GM18519 (cell line): ENCODE data around the gene PPHLN1.
A peak's percentile ranks its signal among the peaks of the same experiment; 100 is the strongest.
"Not testable (repeated sequence)": the region's sequence is repeated elsewhere in the genome, so short reads cannot be mapped to it uniquely, and the experiment has no call there.

Experiments used
- ATAC-seq: cut with Tn5 transposase; IDR thresholded peaks from one replicate; pipeline ENCODE4 v1.9.1; 2021; ENCODE audit warnings: mild to moderate bottlenecking, moderate library complexity; ENCODE audit not compliant: unreplicated experiment, low FRiP score

Gene PPHLN1

GRCh38 chr12:42320796-42321195 lies 5.2 kb upstream of the PPHLN1 start:
- ATAC-seq: no peak

- ATAC-seq: no peak
Observed at GRCh38 chr12:42322567-42322966, 3.4 kb upstream of the PPHLN1 start.

- ATAC-seq: no peak
Observed at GRCh38 chr12:42323856-42324255, 2.1 kb upstream of the PPHLN1 start.

- ATAC-seq: no peak
Observed at GRCh38 chr12:42325326-42325652, 678 bp upstream of the PPHLN1 start.

GRCh38 chr12:42326541-42327226 lies 717 bp downstream of the PPHLN1 start:
- ATAC-seq: no peak

- ATAC-seq: no peak
Observed at GRCh38 chr12:42327227-42327590, 1.2 kb downstream of the PPHLN1 start.

- ATAC-seq: not testable (repeated sequence)
Observed at GRCh38 chr12:42330097-42330496, 4.1 kb downstream of the PPHLN1 start.

- ATAC-seq: peak; percentile 78
Observed at GRCh38 chr12:42332301-42333285, 6.6 kb downstream of the PPHLN1 start.

- no peak for ATAC-seq
Observed at GRCh38 chr12:42336286-42336685, 10.3 kb downstream of the PPHLN1 start.

- ATAC-seq: no peak
Observed at GRCh38 chr12:42338280-42338679, 12.3 kb downstream of the PPHLN1 start.

GRCh38 chr12:42342028-42342427 lies 16.1 kb downstream of the PPHLN1 start:
- ATAC-seq: no peak

GRCh38 chr12:42343721-42344120 lies 17.8 kb downstream of the PPHLN1 start:
- no peak for ATAC-seq

GRCh38 chr12:42346403-42347002 lies 20.5 kb downstream of the PPHLN1 start:
- ATAC-seq: no peak

- not testable (repeated sequence) for ATAC-seq
Observed at GRCh38 chr12:42349119-42350020, 23.4 kb downstream of the PPHLN1 start.

- not testable (repeated sequence) for ATAC-seq
Observed at GRCh38 chr12:42350021-42350407, 24.0 kb downstream of the PPHLN1 start.

- ATAC-seq: no peak
Observed at GRCh38 chr12:42356344-42356743, 30.4 kb downstream of the PPHLN1 start.

- ATAC-seq: peak; percentile 43
Observed at GRCh38 chr12:42360747-42361403, 34.9 kb downstream of the PPHLN1 start.

GRCh38 chr12:42361909-42362646 lies 36.1 kb downstream of the PPHLN1 start:
- no peak for ATAC-seq

GRCh38 chr12:42362647-42363260 lies 36.8 kb downstream of the PPHLN1 start:
- ATAC-seq: no peak
